K562 (cell line): Measurements from ENCODE around the gene VWA8. TPM values are rescaled to one million over a fixed set of nuclear protein-coding genes. Genes with fewer than 3 reads are reported as not detected.

Experiments used
- AFF1 ChIP-seq, 2 experiments: fragments of 450-650 bp; IDR thresholded peaks; 2 replicates each; pipeline ENCODE4 v1.6.1; 2018; ENCODE audit warnings: mild to moderate bottlenecking in 2 of 2, low read depth in 1 of 2; ENCODE audit not compliant: partially characterized antibody in 2 of 2
- BCOR ChIP-seq: fragments of 450-650 bp; IDR thresholded peaks from 2 replicates; pipeline ENCODE4 v1.6.1; 2016
- C11orf30 ChIP-seq: fragments of 450-650 bp; IDR thresholded peaks from 2 replicates; pipeline ENCODE4 v1.6.1; 2016; ENCODE audit warnings: low read depth, mild to moderate bottlenecking
- EWSR1 ChIP-seq: fragments of 450-650 bp; IDR thresholded peaks from 2 replicates; pipeline ENCODE4 v1.6.1; 2018; ENCODE audit warnings: borderline replicate concordance, mild to moderate bottlenecking, low read depth, moderate library complexity; ENCODE audit not compliant: partially characterized antibody
- HCFC1 ChIP-seq: IDR thresholded peaks from 2 replicates; pipeline ENCODE4 v1.6.1; 2012; ENCODE audit warnings: low read depth, low read length, improper control_type of control experiment
- L3MBTL2 ChIP-seq: fragments of 450-650 bp; IDR thresholded peaks from 2 replicates; pipeline ENCODE4 v1.6.1; 2016; ENCODE audit warnings: mild to moderate bottlenecking, moderate library complexity
- POLR2B ChIP-seq: fragments of 450-650 bp; IDR thresholded peaks from 2 replicates; pipeline ENCODE4 v1.6.1; 2018; ENCODE audit warnings: low read depth; ENCODE audit not compliant: partially characterized antibody
- POLR2H ChIP-seq: IDR thresholded peaks from 2 replicates; pipeline ENCODE4 v1.6.1; 2016; ENCODE audit warnings: missing genetic modification characterization, low read depth, mild to moderate bottlenecking, control low read depth, missing compliant biosample characterization, moderate library complexity
- PPARD ChIP-seq: fragments of 250-450 bp; sonication (Bioruptor Pico); IDR thresholded peaks from 2 replicates; pipeline ENCODE4 v1.8.0; 2022; ENCODE audit warnings: inconsistent platforms, mild to moderate bottlenecking, moderate library complexity
- RB1 ChIP-seq: fragments of 450-650 bp; IDR thresholded peaks from 2 replicates; pipeline ENCODE4 v1.6.1; 2017; ENCODE audit warnings: low read depth, mild to moderate bottlenecking
- RBM25 ChIP-seq: fragments of 200-400 bp; formaldehyde crosslinking; IDR thresholded peaks from 2 replicates; pipeline ENCODE4 v1.6.1; 2018; ENCODE audit warnings: low read length, low read depth, moderate library complexity; ENCODE audit not compliant: severe bottlenecking
- TFAP4 ChIP-seq: sonication (generic); formaldehyde crosslinking; IDR thresholded peaks from 2 replicates; pipeline ENCODE4 v1.8.0; 2022; ENCODE audit warnings: missing genetic modification reagents, mild to moderate bottlenecking, moderate library complexity, borderline replicate concordance
- ZBTB11 ChIP-seq, 3 experiments: fragments of 200-800 bp in 1 of 3; fragments of 250-450 bp in 1 of 3; fragments of 450-650 bp in 1 of 3; sonication (Bioruptor Pico) in 1 of 3; sonication (Bioruptor generic) in 1 of 3; formaldehyde crosslinking in 1 of 3; IDR thresholded peaks; 2 replicates each; pipeline versions ENCODE4 v1.6.1 to v1.8.0; 2016 to 2022; ENCODE audit warnings: mild to moderate bottlenecking in 2 of 3, missing genetic modification characterization in 2 of 3, missing compliant biosample characterization in 1 of 3, moderate library complexity in 1 of 3
- ZNF639 ChIP-seq, 2 experiments: fragments of 200-800 bp in 1 of 2; sonication (Bioruptor generic) in 1 of 2; sonication (generic) in 1 of 2; formaldehyde crosslinking in 1 of 2; IDR thresholded peaks in 1 of 2; conservative IDR thresholded peaks in 1 of 2; 2 replicates each; pipeline versions ENCODE4 v1.5.0 to v1.6.1; 2016 to 2020; ENCODE audit warnings: missing compliant biosample characterization in 1 of 2, missing genetic modification characterization in 1 of 2, missing genetic modification reagents in 1 of 2
- polyA plus RNA-seq, 8 experiments: library from polyadenylated mRNA; depleted of rRNA in 4 of 8; stranded (reverse) in 5 of 8; unstranded in 3 of 8; fragments of >200 nt; fragmentation: Nextera tagmentation in 2 of 8; fragmentation: Illumina TruSeq in 1 of 8; extraction: Ambion mirVana in 2 of 8; extraction: Trizol in 1 of 8; gene quantifications; 2 replicates each; pipeline versions ENCODE4 v1.2.1 to v1.2.3, GENCODE V29; 2011 to 2014; ENCODE audit warnings: inconsistent platforms in 1 of 8, missing spikeins in 1 of 8
- total RNA-seq, 7 experiments: library from RNA; depleted of rRNA in 6 of 7; stranded (reverse); fragments of >200 nt in 6 of 7; fragmentation: Illumina TruSeq in 2 of 7; extraction: Trizol in 2 of 7; gene quantifications; 2 replicates each; pipeline versions ENCODE4 v1.2.1 to v1.2.3, GENCODE V29; 2011 to 2021; ENCODE audit warnings: low replicate concordance in 1 of 7

VWA8 gene
- total and polyA plus RNA-seq, 9 of the 15 experiments (the other 6 are each of a cell fraction or from before 2014, with no cell fraction given), result 2.1 to 18.5 (median 13.3) TPM

- peak; percentile 92 to 99 (median 98) for TF ChIP-seq ZBTB11 (CRISPR knock-in tag; IDR thresholded peaks at IDR 0.05)
- TF ChIP-seq EWSR1, result no peak
- TF ChIP-seq BCOR, result peak; percentile 85
- TF ChIP-seq AFF1 (IDR thresholded peaks at IDR 0.05; ENCODE audit: low read depth in 1 of 2, partially characterized antibody in 2 of 2), result peak in 1 of 2 experiments; percentile 37
- 0 out of 2 replicates have a peak, but pooled peaks have one; percentile 18 for TF ChIP-seq TFAP4 (CRISPR knock-in tag)
- TF ChIP-seq RBM25, result peak; percentile 33
- peak; percentile 64 for TF ChIP-seq RB1
- TF ChIP-seq C11orf30, result peak; percentile 78
- peak in 1 of 2 experiments; percentile 90; a peak in 2 of 4 replicates for TF ChIP-seq ZNF639 (CRISPR knock-in tag; conservative IDR thresholded peaks at IDR 0.05 in 1 of 2, IDR thresholded peaks at IDR 0.05 in 1 of 2)
- TF ChIP-seq HCFC1, result peak; percentile 71
- no peak for TF ChIP-seq PPARD (CRISPR knock-in tag)
- TF ChIP-seq L3MBTL2, result peak; percentile 62; the same call in 1 of the 2 replicates
- TF ChIP-seq POLR2H, result 0 out of 2 replicates have a peak, but pooled peaks have one; percentile 20
- TF ChIP-seq POLR2B, result peak; percentile 31
These were observed at the start of gene VWA8 (continued) for GRCh38 chr13:41960637-41961465.
